Measurements from ENCODE around the gene MXD3.

Gene MXD3

DNA sequence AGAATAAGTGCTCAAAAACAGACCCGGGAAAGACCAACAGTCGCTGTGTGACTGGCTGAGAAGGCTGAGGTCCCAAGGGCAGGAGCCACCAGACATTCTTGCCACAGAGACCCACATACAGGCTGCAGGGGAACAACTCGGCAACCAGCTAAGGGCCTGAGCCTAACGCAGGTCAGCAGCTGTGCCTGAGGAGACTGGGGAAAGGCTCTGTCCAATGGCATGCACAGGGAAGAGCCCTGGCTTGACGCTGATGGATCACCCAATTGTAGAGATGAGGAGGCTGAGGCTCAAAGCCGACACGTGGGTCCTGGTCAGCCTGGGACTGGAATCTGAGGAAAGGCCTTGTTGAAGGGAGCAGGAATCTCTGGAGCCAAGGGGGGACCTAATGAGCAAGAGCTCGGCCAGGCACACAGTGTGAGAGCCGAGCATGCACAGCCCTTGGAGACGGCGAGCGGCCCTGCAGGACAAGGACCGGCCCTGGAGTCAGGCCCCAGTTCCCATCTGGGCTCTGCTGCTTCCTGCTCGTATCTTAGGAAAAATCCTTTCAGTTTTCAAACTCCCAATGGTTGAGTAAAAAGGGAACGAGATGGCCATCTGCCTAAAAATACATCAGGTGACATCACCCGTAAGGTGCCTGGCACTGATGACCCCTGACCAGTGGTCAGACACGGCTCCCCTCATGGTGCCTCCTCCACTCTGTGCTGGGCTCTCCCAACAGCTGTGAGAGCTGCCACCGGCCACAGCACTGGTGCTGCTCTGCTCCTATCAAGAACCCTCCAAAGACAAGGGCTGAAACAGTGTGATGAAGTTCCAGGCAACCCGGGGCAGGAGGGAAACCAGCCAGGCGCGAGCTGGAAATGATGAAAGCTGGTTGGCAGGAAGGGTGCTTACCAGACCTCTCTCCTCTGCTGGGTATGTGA, 23.3 kb upstream of the MXD3 start:
- Mint-ChIP-seq H3K9me3 (no peaks in the 10 kb centered on the region), H3K36me3 (ENCODE audit: low read depth) (peaks cover 46% of the 10 kb centered on the region), H3K4me3 (no peak overlapping the region), H3K27ac (no peak overlapping the region), H3K27me3 (no peaks in the 10 kb centered on the region), H3K4me1 (ENCODE audit: low read depth) (peaks cover 21% of the 10 kb centered on the region)

DNA sequence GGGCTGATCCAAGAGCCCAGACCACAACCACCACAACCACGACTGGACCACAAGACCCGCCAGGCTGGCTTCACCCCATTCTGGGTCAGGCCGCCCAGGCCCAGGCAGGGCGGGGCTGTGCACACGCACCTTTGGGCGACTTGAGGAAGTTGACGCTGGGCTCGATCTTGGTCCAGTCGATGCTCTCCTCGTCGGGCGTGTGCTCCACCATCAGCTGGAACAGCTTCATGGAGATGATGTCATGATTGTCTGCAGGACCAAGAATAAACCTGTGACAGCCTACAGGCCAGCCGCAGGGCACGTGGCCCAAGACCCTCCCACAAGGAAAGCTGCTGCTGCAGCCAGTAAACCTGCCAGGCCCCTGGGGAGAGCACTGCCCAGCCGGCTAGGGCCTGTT, 22.5 kb upstream of the MXD3 start:
- Mint-ChIP-seq H3K9me3 (no peaks in the 10 kb centered on the region), H3K36me3 (ENCODE audit: low read depth) (peaks cover 39% of the 10 kb centered on the region), H3K27me3 (no peaks in the 10 kb centered on the region), H3K4me3 (no peak overlapping the region), H3K27ac (no peak overlapping the region), H3K4me1 (ENCODE audit: low read depth) (peaks cover 12% of the 10 kb centered on the region)

DNA sequence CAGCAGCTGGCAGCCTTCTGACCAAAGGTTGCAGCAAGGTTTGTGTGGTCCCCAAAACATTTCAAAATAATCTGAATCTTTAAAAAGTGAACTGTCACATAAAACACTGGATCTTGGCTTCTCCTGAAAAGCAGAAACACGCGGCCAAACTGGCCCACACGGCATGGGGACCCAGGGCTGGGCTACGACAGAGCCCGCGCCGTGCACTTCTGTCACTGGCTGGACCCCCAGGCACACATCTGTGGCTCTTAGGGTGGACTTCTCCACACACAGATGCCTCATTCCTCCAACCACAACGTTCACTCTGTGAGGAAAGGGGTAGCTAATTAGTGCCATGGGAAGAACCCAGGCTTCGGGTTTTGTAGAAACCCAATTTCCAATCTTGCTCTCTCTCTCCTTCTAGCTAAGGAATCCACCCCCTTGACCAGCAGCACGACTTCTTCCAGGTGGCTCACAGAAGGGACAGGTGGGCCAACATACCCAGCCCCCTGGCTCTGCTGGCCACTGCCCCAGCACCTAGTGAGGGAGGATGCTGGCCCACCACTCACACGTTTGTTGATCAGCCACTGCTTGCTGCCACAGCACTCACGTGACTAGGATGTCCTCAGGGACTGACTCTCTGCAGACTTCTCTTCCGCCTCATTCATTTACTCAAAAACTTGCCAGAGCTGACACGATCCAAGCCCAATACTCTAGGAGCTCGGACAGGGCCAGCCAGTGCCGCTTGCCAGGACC, 21.9 kb upstream of the MXD3 start:
- H3K4me3 Mint-ChIP-seq = no peak overlapping the region
- no peaks in the 10 kb centered on the region for H3K9me3 Mint-ChIP-seq
- no peaks in the 10 kb centered on the region for H3K27me3 Mint-ChIP-seq
- H3K36me3 Mint-ChIP-seq (ENCODE audit: low read depth) = peaks cover 39% of the 10 kb centered on the region
- peaks cover 12% of the 10 kb centered on the region for H3K4me1 Mint-ChIP-seq (ENCODE audit: low read depth)
- no peak overlapping the region for H3K27ac Mint-ChIP-seq

DNA sequence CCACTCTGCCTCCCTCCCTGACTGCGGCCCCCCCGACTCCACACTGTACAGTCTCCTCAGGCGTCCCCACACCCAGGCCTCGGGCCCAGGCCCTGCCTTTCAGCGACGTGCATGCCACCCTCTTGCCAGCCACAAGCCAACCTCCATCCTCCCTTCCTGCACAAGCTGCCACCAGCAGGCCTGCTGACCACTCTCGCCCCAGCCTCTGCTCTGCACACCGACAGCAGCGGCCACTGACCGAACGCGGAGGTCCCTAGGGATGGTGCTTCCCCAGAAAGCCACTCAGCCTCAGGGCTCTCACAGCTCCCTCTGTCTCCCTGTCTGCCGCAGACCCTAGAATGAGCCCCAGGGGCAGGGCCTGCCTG, 21.2 kb upstream of the MXD3 start:
- Mint-ChIP-seq H3K27ac (no peak overlapping the region), H3K36me3 (ENCODE audit: low read depth) (peaks cover 39% of the 10 kb centered on the region), H3K4me1 (ENCODE audit: low read depth) (peaks cover 18% of the 10 kb centered on the region), H3K27me3 (no peaks in the 10 kb centered on the region), H3K4me3 (no peak overlapping the region), H3K9me3 (no peaks in the 10 kb centered on the region)

DNA sequence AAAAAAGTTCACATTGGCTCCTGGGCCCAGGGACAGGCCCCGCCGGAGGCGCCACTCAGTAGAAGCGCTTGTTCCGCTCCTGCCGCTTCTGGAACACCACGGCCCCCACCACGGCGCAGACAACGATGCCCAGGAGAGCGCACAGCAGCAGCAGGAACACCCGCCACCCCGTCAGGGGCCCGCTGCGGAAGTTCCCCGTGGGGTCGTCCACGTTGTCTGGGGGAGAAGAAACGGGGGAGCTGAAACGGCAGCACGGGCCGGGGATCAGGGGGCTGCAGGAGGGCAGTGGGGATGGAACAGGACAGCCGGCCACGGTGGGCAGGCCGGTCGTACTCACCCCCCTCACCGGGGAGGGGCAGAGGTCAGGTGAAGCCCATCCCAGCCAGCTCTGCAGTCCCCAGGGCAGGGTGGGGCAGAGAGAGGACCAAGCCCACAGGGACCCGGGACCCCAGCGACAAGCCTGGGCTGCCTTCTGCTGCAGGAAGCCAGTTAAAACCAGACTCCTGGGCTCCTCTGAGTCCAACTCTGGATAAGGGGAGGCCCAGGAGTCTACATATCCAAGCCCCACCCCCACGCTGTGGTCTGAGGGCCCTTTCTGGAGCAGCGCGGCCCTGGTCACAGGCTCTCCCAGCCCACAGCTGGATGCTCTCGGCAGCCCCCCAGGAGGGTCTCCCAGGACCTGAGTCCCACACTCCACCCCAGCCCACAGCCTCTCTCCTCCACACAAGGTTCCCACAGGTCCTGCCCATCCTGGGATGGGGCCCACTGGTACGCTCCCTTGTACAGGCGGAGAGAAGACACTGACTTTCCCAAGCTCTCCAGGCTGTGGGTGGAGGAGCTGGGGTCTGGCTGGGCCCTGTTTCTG, 20.6 kb upstream of the MXD3 start:
- H3K36me3 Mint-ChIP-seq (ENCODE audit: low read depth) = peaks cover 39% of the 10 kb centered on the region
- H3K4me1 Mint-ChIP-seq (ENCODE audit: low read depth) = peaks cover 24% of the 10 kb centered on the region
- H3K27me3 Mint-ChIP-seq = no peaks in the 10 kb centered on the region
- no peak overlapping the region for H3K4me3 Mint-ChIP-seq
- no peak overlapping the region for H3K27ac Mint-ChIP-seq
- H3K9me3 Mint-ChIP-seq = no peaks in the 10 kb centered on the region

DNA sequence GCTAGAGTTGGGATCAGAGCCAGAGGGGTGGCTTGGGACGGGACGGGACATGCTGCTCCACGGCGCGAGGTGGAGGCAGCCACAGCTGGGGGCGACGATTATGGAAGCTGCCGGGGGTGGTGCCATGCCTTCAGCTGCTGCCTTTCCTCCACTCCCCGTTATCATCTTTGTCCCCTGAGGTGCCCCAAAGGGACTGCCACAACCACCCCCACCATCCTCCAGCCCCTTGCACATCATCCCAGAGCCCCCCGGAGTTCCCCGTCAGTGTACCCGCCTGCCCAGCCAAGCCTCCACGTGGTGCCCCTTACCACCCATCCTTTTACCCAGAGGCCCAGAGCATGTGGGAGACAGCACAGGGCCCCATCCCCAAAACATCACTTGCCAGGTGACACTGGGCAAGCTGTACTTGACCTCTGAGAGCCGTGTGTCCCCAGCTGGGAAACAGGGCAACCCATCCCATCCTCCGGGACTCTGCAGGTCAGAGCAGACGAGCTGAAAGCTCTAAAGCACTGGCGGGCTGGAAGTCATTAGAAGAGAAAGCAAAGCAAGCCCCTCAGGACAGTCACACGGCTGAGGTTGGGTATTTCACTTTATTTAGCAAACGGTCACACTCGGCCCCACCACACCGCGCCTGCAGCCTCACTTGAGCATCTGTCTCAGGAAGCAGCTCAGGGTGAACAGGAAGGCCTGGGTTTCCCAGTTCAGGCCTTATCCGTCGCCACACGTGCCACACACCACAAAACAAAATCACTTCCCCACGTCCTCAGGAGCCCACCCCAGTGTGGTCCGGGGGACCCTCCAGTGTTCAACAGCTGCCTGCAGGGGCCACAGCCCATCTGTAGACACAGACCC, 19.5 kb upstream of the MXD3 start:
- Mint-ChIP-seq H3K27me3 (no peaks in the 10 kb centered on the region), H3K9me3 (no peaks in the 10 kb centered on the region), H3K27ac (no peak overlapping the region), H3K36me3 (ENCODE audit: low read depth) (peaks cover 33% of the 10 kb centered on the region), H3K4me1 (ENCODE audit: low read depth) (peaks cover 25% of the 10 kb centered on the region), H3K4me3 (no peak overlapping the region)

DNA sequence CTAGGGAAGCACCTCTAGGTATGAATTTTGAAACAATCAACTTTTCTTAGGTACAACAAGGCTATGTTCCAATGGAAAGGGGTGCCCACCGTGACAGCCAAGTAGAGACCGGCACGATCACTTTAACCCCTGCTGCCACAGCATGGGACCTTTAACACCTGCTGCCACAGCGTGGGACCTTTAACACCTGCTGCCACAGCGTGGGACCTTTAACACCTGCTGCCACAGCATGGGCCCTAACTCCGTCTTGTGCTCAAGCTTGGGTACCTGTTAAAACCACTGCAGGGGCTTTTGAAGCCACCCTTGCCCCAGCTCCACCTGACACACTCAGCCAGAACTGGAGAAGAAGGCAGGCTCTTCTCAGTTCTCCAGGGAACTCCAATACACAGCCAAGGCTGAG, 18.2 kb upstream of the MXD3 start:
- Mint-ChIP-seq H3K4me1 (ENCODE audit: low read depth) (peaks cover 30% of the 10 kb centered on the region), H3K27me3 (no peaks in the 10 kb centered on the region), H3K9me3 (no peaks in the 10 kb centered on the region), H3K27ac (no peak overlapping the region), H3K36me3 (ENCODE audit: low read depth) (peaks cover 23% of the 10 kb centered on the region), H3K4me3 (no peak overlapping the region)

DNA sequence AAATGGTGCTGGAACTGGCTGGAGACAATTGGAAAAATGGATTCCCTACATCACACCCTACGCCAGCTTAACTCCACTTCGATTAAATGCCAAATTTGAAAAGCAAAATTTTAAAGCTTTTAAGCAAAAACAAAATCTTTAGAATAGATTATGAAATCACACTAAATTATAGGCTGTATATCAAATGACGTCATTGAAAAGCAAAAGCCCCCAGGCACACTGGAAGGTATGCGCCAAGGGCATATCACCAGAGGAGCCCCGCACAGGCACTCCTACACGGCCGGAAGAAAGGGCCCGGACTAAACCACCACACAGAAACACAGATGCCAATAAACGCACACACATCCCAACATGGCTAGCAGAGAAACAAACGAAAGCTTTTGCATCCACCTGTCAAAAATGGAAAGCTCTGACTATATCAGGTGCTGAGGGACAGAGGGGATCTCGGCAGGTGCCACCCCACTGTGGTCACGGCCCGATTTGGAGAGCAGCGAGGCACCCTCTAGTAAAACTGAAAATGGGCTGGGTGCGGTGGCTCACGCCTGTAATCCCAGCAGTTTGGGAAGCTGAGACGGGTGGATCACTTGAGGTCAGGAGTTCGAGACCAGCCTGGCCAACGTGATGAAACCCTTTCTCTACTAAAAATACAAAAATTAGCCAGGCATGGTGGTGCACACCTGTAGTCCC, 17.0 kb upstream of the MXD3 start:
- no peaks in the 10 kb centered on the region for H3K27me3 Mint-ChIP-seq
- H3K36me3 Mint-ChIP-seq (ENCODE audit: low read depth) = peaks cover 21% of the 10 kb centered on the region
- no peak overlapping the region for H3K27ac Mint-ChIP-seq
- H3K4me1 Mint-ChIP-seq (ENCODE audit: low read depth) = peaks cover 35% of the 10 kb centered on the region
- H3K9me3 Mint-ChIP-seq = no peaks in the 10 kb centered on the region
- no peak overlapping the region for H3K4me3 Mint-ChIP-seq

DNA sequence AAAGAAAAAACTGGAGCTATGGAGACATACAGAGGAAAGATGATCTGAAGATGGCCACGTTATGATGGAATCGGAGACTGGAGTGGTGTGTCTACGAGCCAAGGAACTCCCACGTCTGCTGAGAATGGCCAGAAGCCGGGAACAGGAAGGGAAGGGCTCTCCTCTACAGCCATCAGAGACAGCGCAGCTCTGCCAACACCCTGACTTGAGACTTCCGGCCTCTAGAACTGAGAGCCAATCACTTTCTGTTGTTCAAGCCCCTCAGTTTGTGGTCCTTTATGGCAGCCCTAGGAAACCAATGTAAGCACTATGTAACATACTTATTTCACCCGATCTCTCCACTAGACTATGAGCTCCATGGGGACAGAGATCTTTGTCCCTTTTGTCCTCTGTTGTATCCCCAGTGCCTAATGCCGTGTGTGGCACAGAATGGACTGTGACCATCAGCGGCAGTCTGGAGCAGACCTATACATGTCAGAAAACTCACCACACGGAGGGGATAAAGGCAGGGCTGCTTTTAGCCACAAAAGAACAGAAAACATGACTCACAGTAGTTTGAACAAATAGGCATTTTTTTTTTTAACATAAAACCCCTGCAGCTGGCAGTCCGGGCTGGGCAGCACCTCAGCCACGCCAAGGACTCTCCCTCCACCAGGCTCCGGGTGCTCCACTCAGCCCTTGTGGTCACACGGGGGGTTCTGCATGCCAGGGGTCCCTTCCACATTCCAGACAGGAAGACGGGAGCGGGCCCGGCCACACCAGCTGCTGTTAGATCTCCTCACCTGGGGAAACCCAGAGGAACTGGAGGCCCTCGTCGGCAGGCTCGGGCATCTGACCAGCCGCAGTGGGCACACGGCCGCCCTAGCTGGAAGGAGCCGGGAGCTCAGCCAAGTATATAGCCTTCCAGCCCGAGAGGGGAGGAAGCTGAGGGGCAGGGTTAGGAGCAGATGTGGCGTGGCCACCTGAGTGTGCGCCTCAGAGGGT, 16.1 kb upstream of the MXD3 start:
- Mint-ChIP-seq H3K27ac (peak overlapping the region; percentile 76), H3K4me1 (ENCODE audit: low read depth) (peaks cover 35% of the 10 kb centered on the region), H3K9me3 (no peaks in the 10 kb centered on the region), H3K4me3 (peak overlapping the region; percentile 40), H3K36me3 (ENCODE audit: low read depth) (peaks cover 19% of the 10 kb centered on the region), H3K27me3 (no peaks in the 10 kb centered on the region)

DNA sequence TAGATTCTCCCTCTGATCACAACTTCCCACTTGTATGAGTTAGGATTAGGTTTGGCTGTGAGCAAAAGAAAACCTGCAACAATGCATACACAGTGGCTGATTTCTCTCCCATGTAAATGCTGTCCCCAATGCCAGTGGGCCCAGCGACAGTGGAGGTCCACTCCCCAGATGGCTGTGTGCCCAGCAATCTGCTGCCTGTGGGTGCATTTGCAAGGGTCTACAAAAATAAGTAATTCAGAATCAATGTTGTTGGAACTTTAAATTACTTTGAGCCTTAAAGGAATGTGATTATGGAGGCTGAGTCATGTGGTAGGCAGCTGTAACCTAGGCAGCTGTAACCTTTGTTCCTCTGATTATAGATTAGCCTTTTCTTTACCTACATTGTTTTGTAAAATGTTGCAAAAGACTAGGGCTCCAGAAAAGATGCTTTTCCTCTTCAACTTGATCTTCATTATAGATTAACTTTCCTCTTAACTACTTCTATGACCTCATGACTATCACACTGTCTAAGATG, 14.2 kb upstream of the MXD3 start:
- peaks cover 27% of the 10 kb centered on the region for H3K4me1 Mint-ChIP-seq (ENCODE audit: low read depth)
- no peaks in the 10 kb centered on the region for H3K27me3 Mint-ChIP-seq
- no peak overlapping the region for H3K4me3 Mint-ChIP-seq
- H3K27ac Mint-ChIP-seq = no peak overlapping the region
- no peaks in the 10 kb centered on the region for H3K9me3 Mint-ChIP-seq
- H3K36me3 Mint-ChIP-seq (ENCODE audit: low read depth) = peaks cover 21% of the 10 kb centered on the region

DNA sequence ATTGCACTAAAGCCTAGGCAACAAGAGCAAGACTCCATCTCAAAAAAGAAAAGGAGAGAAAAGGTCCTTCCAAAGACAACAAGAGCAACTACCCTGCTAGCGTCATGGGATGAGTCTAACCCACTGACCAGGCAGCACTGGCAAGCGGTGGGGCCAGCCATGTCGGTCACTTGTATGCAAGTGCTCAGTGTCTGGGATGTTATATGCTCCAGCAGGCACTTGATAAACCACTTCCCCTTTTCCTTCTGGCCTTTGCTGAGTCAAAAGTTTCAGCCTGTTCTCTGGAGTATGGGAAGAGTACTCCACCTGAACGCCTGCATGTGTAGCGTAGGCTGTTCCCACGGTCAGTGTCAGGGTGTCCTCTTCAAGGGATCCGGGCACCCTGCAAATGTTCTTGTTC, 9.2 kb upstream of the MXD3 start:
- peaks cover 27% of the 10 kb centered on the region for H3K4me1 Mint-ChIP-seq (ENCODE audit: low read depth)
- H3K9me3 Mint-ChIP-seq = no peaks in the 10 kb centered on the region
- H3K4me3 Mint-ChIP-seq = no peak overlapping the region
- no peak overlapping the region for H3K27ac Mint-ChIP-seq
- H3K36me3 Mint-ChIP-seq (ENCODE audit: low read depth) = peaks cover 17% of the 10 kb centered on the region
- H3K27me3 Mint-ChIP-seq = no peaks in the 10 kb centered on the region

DNA sequence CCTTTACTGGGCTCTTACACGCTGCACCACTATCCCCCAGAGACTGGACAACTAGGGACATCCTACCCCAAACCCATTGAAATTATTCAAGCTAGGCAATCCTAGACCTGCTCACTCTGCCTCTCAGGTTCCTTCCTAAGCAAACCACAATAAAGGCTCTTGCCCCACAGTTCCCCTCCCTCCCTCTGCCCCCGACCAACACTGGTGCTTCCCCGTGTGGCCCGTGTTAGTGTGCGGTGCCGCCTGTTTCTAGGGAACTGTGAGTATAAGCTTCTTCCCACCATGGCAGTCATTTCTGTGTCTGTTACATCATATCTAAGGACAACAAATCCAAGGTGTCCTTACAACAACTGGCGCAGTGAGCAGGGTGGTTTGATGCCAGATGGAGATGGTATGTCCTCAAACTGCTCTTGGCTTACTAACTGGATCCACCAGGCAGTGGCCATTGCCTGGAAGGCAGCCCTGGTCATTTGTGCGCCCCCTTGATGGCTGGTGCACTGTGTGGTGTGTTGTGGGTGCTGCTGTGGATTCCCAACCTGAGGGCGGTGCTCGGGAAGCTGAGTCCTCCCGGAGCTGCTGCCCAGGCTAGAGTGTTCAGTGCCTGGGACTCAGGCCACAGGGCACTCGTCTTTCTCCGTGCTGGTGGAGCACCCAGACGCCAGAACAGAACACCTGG, 8.4 kb upstream of the MXD3 start:
- H3K27me3 Mint-ChIP-seq = no peaks in the 10 kb centered on the region
- peaks cover 17% of the 10 kb centered on the region for H3K36me3 Mint-ChIP-seq (ENCODE audit: low read depth)
- peaks cover 24% of the 10 kb centered on the region for H3K4me1 Mint-ChIP-seq (ENCODE audit: low read depth)
- no peak overlapping the region for H3K27ac Mint-ChIP-seq
- H3K9me3 Mint-ChIP-seq = no peaks in the 10 kb centered on the region
- H3K4me3 Mint-ChIP-seq = no peak overlapping the region
